A673 (cell line): ENCODE measurements around the gene POLE. TPM values are rescaled to one million over a fixed set of nuclear protein-coding genes. Genes with fewer than 3 reads are reported as not detected.

ENCODE experiments used
- BruUV-seq: library from RNA; stranded (reverse); fragments of 400-500 nt; replicated peaks from 2 replicates; lab custom pipeline; 2021; lab: Mats Ljungman, UMichigan
- CTCF ChIA-PET: fragments of 300-600 bp; sonication (Branson Sonifier 250); formaldehyde crosslinking; loops from one replicate; lab custom pipeline; 2022; ENCODE audit warnings: antibody characterized with exemption; lab: Charles Lee
- POLR2A ChIA-PET: fragments of 300-600 bp; sonication (Branson Sonifier 250); formaldehyde crosslinking; loops from one replicate; lab custom pipeline; 2022; ENCODE audit warnings: antibody characterized with exemption; ENCODE audit not compliant: low non-redundant PET; lab: Charles Lee
- DNase-seq: peaks from one replicate; pipeline ENCODE4 v3.0.0-alpha.2; 2015; ENCODE audit warnings: low spot score
- H3K27ac ChIP-seq: fragments of 200-600 bp; sonication (generic); 2 replicates; pipeline ENCODE4 v1.5.1; 2016; ENCODE audit warnings: mixed run types, low read depth, mild to moderate bottlenecking, mixed read lengths, antibody characterized with exemption, low read length; ENCODE audit not compliant: poor library complexity, severe bottlenecking
- H3K27me3 ChIP-seq: fragments of 200-600 bp; sonication (generic); replicated peaks from 2 replicates; pipeline ENCODE4 v1.6.1; 2017; ENCODE audit warnings: mixed run types, low read depth, mild to moderate bottlenecking, mixed read lengths, antibody characterized with exemption, low read length; ENCODE audit not compliant: insufficient read depth, poor library complexity
- H3K36me3 ChIP-seq: fragments of 200-600 bp; sonication (generic); 2 replicates; pipeline ENCODE4 v1.6.1; 2016; ENCODE audit warnings: mixed run types, mild to moderate bottlenecking, mixed read lengths, antibody characterized with exemption, low read length; ENCODE audit not compliant: insufficient read depth, poor library complexity, severe bottlenecking
- H3K4me1 ChIP-seq: fragments of 200-600 bp; sonication (generic); 2 replicates; pipeline ENCODE4 v1.6.1; 2017; ENCODE audit warnings: mixed run types, mild to moderate bottlenecking, mixed read lengths, antibody characterized with exemption, low read length; ENCODE audit not compliant: insufficient read depth, poor library complexity, severe bottlenecking
- H3K4me3 ChIP-seq: fragments of 200-600 bp; sonication (generic); 2 replicates; pipeline ENCODE4 v1.5.1; 2016; ENCODE audit warnings: low read depth, mixed run types, mild to moderate bottlenecking, mixed read lengths, low read length; ENCODE audit not compliant: poor library complexity, severe bottlenecking
- H3K9me3 ChIP-seq: fragments of 200-600 bp; sonication (generic); 2 replicates; pipeline ENCODE4 v1.6.1; 2016; ENCODE audit warnings: mixed run types, low read depth, mild to moderate bottlenecking, mixed read lengths, antibody characterized with exemption, low read length; ENCODE audit not compliant: poor library complexity, severe bottlenecking
- EZH2 ChIP-seq: fragments of 200-600 bp; sonication (generic); IDR thresholded peaks from 2 replicates; pipeline ENCODE4 v1.6.1; 2017; ENCODE audit warnings: borderline replicate concordance, low read depth, mild to moderate bottlenecking, mixed read lengths, antibody characterized with exemption, low read length; ENCODE audit not compliant: poor library complexity, severe bottlenecking
- intact Hi-C: fragments of 100-400 bp; cut with micrococcal nuclease; formaldehyde crosslinking; loops from one replicate; pipeline ENCODE4 v1.10.0; 2022; ENCODE audit not compliant: unreplicated experiment
- total RNA-seq: library from RNA; stranded (reverse); gene quantifications from 2 replicates; pipeline ENCODE4 v1.2.3, GENCODE V29; 2021
- TF ChIP-seq, protein P1 (sequence below): fragments of 300-800, 200-600 bp; sonication (generic); conservative IDR thresholded peaks from 2 replicates; pipeline ENCODE4 v1.5.1; 2017; ENCODE audit warnings: low read depth, mild to moderate bottlenecking, antibody characterized with exemption, low read length, moderate library complexity, mixed read lengths

Gene POLE
- total RNA-seq, 1 experiment from 2014 or later: 239 TPM

DNA sequence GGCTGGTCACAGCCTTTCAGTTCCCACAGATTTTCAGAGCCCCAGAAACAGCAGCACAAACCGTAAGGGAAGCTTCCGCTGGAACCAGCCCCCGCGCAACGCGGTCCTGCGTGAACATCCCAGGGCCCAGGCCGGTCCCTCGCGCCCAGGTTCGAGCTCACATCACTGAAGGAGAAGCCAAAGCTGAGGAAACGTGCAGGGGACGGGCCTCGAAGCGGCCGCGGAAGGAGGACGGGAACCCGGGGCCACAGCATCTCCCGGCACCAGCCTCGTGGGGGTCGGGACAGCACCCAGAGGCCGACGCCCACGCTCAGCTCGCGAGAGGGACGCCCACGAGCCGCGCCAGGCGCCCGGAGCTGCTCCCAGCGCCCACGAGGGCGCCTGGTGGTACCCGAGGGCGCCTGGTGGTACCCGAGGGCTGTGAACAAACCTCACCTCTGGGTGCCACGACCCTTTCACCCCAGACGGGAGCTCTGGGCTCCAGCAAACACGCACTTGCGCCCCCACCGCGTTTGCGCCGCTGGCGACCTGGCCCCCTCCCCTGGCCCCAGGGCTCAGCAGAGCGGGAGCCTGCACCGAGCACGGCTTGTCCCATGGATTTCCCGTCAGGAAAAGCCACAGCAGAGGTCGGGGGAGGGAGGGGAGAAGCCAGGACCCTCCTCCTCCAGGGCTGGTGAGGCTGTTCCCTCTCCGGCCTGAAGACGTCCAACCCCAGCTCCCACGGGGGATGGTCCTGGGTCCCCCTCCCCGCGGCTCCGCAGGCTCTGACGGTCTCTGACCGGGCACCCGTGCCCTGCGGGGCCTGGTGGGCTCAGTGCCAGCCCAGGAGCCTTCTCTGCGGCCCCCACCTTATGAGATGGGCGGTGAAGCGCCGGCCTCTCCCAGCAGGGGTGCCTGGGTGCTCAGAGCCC is 83.6 kb downstream of the POLE start:
- TF ChIP-seq, protein P1, sequence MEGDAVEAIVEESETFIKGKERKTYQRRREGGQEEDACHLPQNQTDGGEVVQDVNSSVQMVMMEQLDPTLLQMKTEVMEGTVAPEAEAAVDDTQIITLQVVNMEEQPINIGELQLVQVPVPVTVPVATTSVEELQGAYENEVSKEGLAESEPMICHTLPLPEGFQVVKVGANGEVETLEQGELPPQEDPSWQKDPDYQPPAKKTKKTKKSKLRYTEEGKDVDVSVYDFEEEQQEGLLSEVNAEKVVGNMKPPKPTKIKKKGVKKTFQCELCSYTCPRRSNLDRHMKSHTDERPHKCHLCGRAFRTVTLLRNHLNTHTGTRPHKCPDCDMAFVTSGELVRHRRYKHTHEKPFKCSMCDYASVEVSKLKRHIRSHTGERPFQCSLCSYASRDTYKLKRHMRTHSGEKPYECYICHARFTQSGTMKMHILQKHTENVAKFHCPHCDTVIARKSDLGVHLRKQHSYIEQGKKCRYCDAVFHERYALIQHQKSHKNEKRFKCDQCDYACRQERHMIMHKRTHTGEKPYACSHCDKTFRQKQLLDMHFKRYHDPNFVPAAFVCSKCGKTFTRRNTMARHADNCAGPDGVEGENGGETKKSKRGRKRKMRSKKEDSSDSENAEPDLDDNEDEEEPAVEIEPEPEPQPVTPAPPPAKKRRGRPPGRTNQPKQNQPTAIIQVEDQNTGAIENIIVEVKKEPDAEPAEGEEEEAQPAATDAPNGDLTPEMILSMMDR: no peak
- no peak for TF ChIP-seq EZH2
- H3K27me3 ChIP-seq: peaks cover 20% of the 10 kb centered on the region
- no peak overlapping the region for H3K4me3 ChIP-seq
- no peaks in the 10 kb centered on the region for H3K36me3 ChIP-seq
- no peaks in the 10 kb centered on the region for H3K9me3 ChIP-seq
- no TSS peak for BruUV-seq
- no peak for DNase-seq
- POLR2A ChIA-PET: no interaction called here
- H3K27ac ChIP-seq: no peak overlapping the region
- H3K4me1 ChIP-seq: peaks cover 6% of the 10 kb centered on the region
- CTCF ChIA-PET: no interaction called here
- intact Hi-C loops: no loop called here

DNA sequence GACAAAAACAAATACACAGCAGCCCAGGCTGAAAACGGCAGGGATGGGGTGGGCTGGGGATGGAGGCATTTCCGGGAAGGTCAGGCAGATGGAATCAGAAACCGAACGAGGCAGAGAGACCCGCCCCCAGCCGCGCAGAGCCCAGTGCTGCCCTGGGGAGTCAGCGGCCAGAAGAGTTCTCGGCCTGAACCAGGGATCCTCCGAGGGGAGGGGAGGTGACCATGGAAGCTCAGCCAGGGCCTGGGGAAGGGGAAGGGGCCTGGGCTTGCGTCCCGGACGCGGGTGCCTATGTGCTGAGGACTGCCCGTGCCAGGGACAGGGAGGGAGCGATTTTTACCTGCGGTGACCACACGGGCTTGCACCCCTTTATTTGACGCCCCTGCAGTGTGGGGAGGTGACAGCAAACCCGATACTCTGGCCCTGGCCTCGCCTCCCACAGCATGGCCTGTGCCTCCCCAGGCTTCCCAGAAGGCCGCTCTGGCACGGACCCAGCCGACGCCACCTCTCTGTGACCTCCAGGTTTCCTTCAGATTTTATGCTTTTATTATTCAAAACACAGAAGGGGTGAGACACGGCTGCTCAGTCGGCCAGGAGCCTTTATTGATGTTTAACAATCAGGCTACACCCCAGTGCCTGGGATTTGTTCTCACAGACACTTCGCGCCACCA is 84.4 kb downstream of the POLE start:
- Histone ChIP-seq H3K27me3 (peaks cover 20% of the 10 kb centered on the region), H3K4me3 (no peak overlapping the region), H3K27ac (no peak overlapping the region), H3K9me3 (no peaks in the 10 kb centered on the region), H3K36me3 (no peaks in the 10 kb centered on the region), H3K4me1 (peaks cover 6% of the 10 kb centered on the region)
- ChIA-PET POLR2A (no interaction called here), CTCF (no interaction called here)
- intact Hi-C loops: no loop called here
- BruUV-seq: no TSS peak
- DNase-seq: no peak
- TF ChIP-seq EZH2: no peak
- TF ChIP-seq, protein P1: no peak

- Histone ChIP-seq H3K4me1 (peaks cover 12% of the 10 kb centered on the region), H3K27me3 (peaks cover 11% of the 10 kb centered on the region), H3K9me3 (no peaks in the 10 kb centered on the region), H3K27ac (no peak overlapping the region), H3K36me3 (no peaks in the 10 kb centered on the region), H3K4me3 (peak overlapping the region; percentile 41)
- TF ChIP-seq EZH2: no peak
- TF ChIP-seq, protein P1: no peak
- ChIA-PET POLR2A (no interaction called here), CTCF (interaction anchor here (2.9 kb wide), 1 partner anchor 14 kb away, joined by 13 read pairs; no protein-coding TSS in a partner anchor)
- no peak for DNase-seq
- BruUV-seq: no TSS peak
- intact Hi-C loops: no loop called here
Measured at GRCh38 chr12:132601171-132601883, 85.8 kb downstream of the POLE start.
